Caco-2 (cell line): ENCODE results near the gene TNRC18. TPM values are rescaled to one million over a fixed set of nuclear protein-coding genes. Genes with fewer than 3 reads are reported as not detected.
"Not testable (repeated sequence)": the region's sequence is repeated elsewhere in the genome, so short reads cannot be mapped to it uniquely, and the experiment has no call there.

Experiments used
- BruUV-seq: library from RNA; stranded (reverse); fragments of 400-500 nt; replicated peaks from 2 replicates; lab custom pipeline; 2021; lab: Mats Ljungman, UMichigan
- CTCF ChIA-PET: fragments of 300-600 bp; sonication (Branson Sonifier 250); formaldehyde crosslinking; loops from one replicate; lab custom pipeline; 2022; ENCODE audit warnings: antibody characterized with exemption; lab: Charles Lee
- POLR2A ChIA-PET: fragments of 300-600 bp; sonication (Branson Sonifier 250); formaldehyde crosslinking; loops from one replicate; lab custom pipeline; 2022; ENCODE audit warnings: antibody characterized with exemption; lab: Charles Lee
- DNase-seq, 2 experiments: peaks; one replicate each; pipeline versions ENCODE4 v3.0.0 to v3.0.0-alpha.2; 2020 to 2022
- H3K27me3 ChIP-seq: replicated peaks from 2 replicates; pipeline ENCODE4 v1.6.0; 2011; ENCODE audit warnings: low read length; ENCODE audit not compliant: control insufficient read depth, insufficient read depth
- H3K36me3 ChIP-seq: 2 replicates; pipeline ENCODE4 v1.5.1; 2011; ENCODE audit warnings: low read length; ENCODE audit not compliant: control insufficient read depth, insufficient read depth
- H3K4me1 ChIP-seq: fragments of 250-450 bp; sonication (Bioruptor Pico); 2 replicates; pipeline ENCODE4 v1.5.1; 2020; ENCODE audit warnings: mild to moderate bottlenecking
- H3K4me3 ChIP-seq: 2 replicates; pipeline ENCODE4 v1.5.1; 2011; ENCODE audit warnings: low read depth, mild to moderate bottlenecking, control low read depth, low read length
- H3K9me3 ChIP-seq: fragments of 250-450 bp; sonication (Bioruptor Pico); 2 replicates; pipeline ENCODE4 v1.5.1; 2020; ENCODE audit warnings: mild to moderate bottlenecking, moderate library complexity
- H3K27ac Mint-ChIP-seq: one replicate; pipeline ENCODE4 v1.8.0; 2022; ENCODE audit warnings: mixed read lengths; ENCODE audit not compliant: unreplicated experiment
- H3K27me3 Mint-ChIP-seq: one replicate; pipeline ENCODE4 v1.8.0; 2022; ENCODE audit warnings: mixed read lengths; ENCODE audit not compliant: insufficient read depth, unreplicated experiment
- H3K36me3 Mint-ChIP-seq: one replicate; pipeline ENCODE4 v1.8.0; 2022; ENCODE audit warnings: mild to moderate bottlenecking, mixed read lengths; ENCODE audit not compliant: insufficient read depth, unreplicated experiment
- H3K4me1 Mint-ChIP-seq: one replicate; pipeline ENCODE4 v1.8.0; 2022; ENCODE audit warnings: low read depth, mixed read lengths; ENCODE audit not compliant: unreplicated experiment
- H3K4me3 Mint-ChIP-seq: one replicate; pipeline ENCODE4 v1.8.0; 2022; ENCODE audit warnings: mild to moderate bottlenecking, moderate library complexity, mixed read lengths; ENCODE audit not compliant: unreplicated experiment
- H3K9me3 Mint-ChIP-seq: one replicate; pipeline ENCODE4 v1.8.0; 2022; ENCODE audit warnings: mixed read lengths; ENCODE audit not compliant: unreplicated experiment
- CTCF ChIP-seq, 2 experiments: fragments of 200-600 bp in 1 of 2; IDR thresholded peaks; 1 replicate in 1 of 2; 2 replicates in 1 of 2; pipeline versions ENCODE4 v1.5.1 to v1.8.0; 2011 to 2022; ENCODE audit warnings: antibody characterized with exemption in 1 of 2, control low read depth in 1 of 2, inconsistent platforms in 1 of 2, low read depth in 1 of 2, low read length in 1 of 2, mild to moderate bottlenecking in 1 of 2, moderate library complexity in 1 of 2; ENCODE audit not compliant: insufficient read depth in 1 of 2, severe bottlenecking in 1 of 2, unreplicated experiment in 1 of 2
- intact Hi-C: fragments of 100-400 bp; cut with micrococcal nuclease; formaldehyde crosslinking; loops from one replicate; pipeline ENCODE4 v1.10.0; 2022; ENCODE audit not compliant: unreplicated experiment
- total RNA-seq: library from RNA; stranded (reverse); gene quantifications from 2 replicates; pipeline ENCODE4 v1.2.3, GENCODE V29; 2022

The TNRC18 gene
- total RNA-seq, 1 experiment from 2014 or later: 75.6 TPM

GRCh38 chr7:5360971-5361370 is 62.7 kb downstream of the TNRC18 start:
- no peaks in the 10 kb centered on the region for H3K9me3 ChIP-seq
- Mint-ChIP-seq H3K9me3 (no peaks in the 10 kb centered on the region), H3K27ac (peak overlapping the region; percentile 49), H3K4me1 (no peaks in the 10 kb centered on the region), H3K27me3 (no peaks in the 10 kb centered on the region), H3K36me3 (peaks cover 80% of the 10 kb centered on the region), H3K4me3 (no peak overlapping the region)
- H3K4me1 ChIP-seq: no peaks in the 10 kb centered on the region
- peaks cover 7% of the 10 kb centered on the region for H3K36me3 ChIP-seq
- POLR2A ChIA-PET: no interaction called here
- CTCF ChIA-PET: no interaction called here
- intact Hi-C loops: no loop called here
- H3K27me3 ChIP-seq: no peaks in the 10 kb centered on the region
- no peak overlapping the region for H3K4me3 ChIP-seq
- no TSS peak for BruUV-seq
- DNase-seq: no peak
- TF ChIP-seq CTCF (IDR thresholded peaks at IDR 0.05; ENCODE audit: insufficient read depth in 1 of 2, low read depth in 1 of 2, low read length in 1 of 2, severe bottlenecking in 1 of 2, unreplicated experiment in 1 of 2): no peak

GRCh38 chr7:5360451-5360850 is 63.2 kb downstream of the TNRC18 start:
- H3K27me3 Mint-ChIP-seq: no peaks in the 10 kb centered on the region
- H3K4me3 ChIP-seq: no peak overlapping the region
- ChIA-PET POLR2A (no interaction called here), CTCF (no interaction called here)
- H3K27me3 ChIP-seq: no peaks in the 10 kb centered on the region
- BruUV-seq: no TSS peak
- DNase-seq: no peak
- intact Hi-C loops: no loop called here
- H3K9me3 ChIP-seq: no peaks in the 10 kb centered on the region
- peaks cover 80% of the 10 kb centered on the region for H3K36me3 Mint-ChIP-seq
- no peaks in the 10 kb centered on the region for H3K4me1 Mint-ChIP-seq
- no peak overlapping the region for H3K4me3 Mint-ChIP-seq
- no peak overlapping the region for H3K27ac Mint-ChIP-seq
- H3K36me3 ChIP-seq: peaks cover 7% of the 10 kb centered on the region
- no peaks in the 10 kb centered on the region for H3K4me1 ChIP-seq
- no peaks in the 10 kb centered on the region for H3K9me3 Mint-ChIP-seq
- no peak for TF ChIP-seq CTCF (IDR thresholded peaks at IDR 0.05; ENCODE audit: insufficient read depth in 1 of 2, low read depth in 1 of 2, low read length in 1 of 2, severe bottlenecking in 1 of 2, unreplicated experiment in 1 of 2)

DNA sequence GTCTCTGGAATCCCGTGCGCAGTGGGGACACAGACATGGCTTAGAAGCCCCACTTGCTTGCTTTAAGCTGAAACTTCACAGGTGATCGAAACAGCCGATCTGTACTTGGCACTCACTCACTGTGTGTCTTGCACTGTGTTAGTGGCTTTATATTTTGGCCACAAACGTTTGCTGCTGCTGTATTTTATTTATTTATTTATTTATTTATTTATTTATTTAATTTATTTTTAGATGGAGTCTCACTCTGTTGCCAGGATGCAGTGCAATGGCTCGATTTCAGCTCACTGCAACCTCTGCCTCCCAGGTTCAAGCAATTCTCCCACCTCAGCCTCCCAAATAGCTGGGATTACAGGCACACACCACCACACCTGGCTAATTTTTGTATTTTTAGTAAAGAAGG is 63.6 kb downstream of the TNRC18 start:
- peaks cover 81% of the 10 kb centered on the region for H3K36me3 Mint-ChIP-seq
- H3K4me3 ChIP-seq, H3K4me1 Mint-ChIP-seq, DNase-seq, H3K9me3 ChIP-seq, H3K27me3 ChIP-seq, H3K27me3 Mint-ChIP-seq, CTCF ChIA-PET, H3K4me3 Mint-ChIP-seq, H3K4me1 ChIP-seq, H3K27ac Mint-ChIP-seq, H3K36me3 ChIP-seq, BruUV-seq, POLR2A ChIA-PET, H3K9me3 Mint-ChIP-seq, intact Hi-C loops: not testable (repeated sequence)

GRCh38 chr7:5359344-5359743 is 64.3 kb downstream of the TNRC18 start:
- Mint-ChIP-seq H3K36me3 (peaks cover 87% of the 10 kb centered on the region), H3K27me3 (no peaks in the 10 kb centered on the region), H3K9me3 (no peaks in the 10 kb centered on the region), H3K27ac (no peak overlapping the region), H3K4me1 (peaks cover 9% of the 10 kb centered on the region), H3K4me3 (no peak overlapping the region)
- H3K4me3 ChIP-seq: no peak overlapping the region
- no peaks in the 10 kb centered on the region for H3K27me3 ChIP-seq
- ChIA-PET POLR2A (no interaction called here), CTCF (no interaction called here)
- intact Hi-C loops: no loop called here
- no peaks in the 10 kb centered on the region for H3K9me3 ChIP-seq
- peaks cover 9% of the 10 kb centered on the region for H3K36me3 ChIP-seq
- H3K4me1 ChIP-seq: no peaks in the 10 kb centered on the region
- BruUV-seq: no TSS peak
- TF ChIP-seq CTCF (IDR thresholded peaks at IDR 0.05; ENCODE audit: insufficient read depth in 1 of 2, low read depth in 1 of 2, low read length in 1 of 2, severe bottlenecking in 1 of 2, unreplicated experiment in 1 of 2): no peak
- no peak for DNase-seq
